ENCODE results near the gene JAGN1. TPM values are rescaled to one million over a fixed set of nuclear protein-coding genes. Genes with fewer than 3 reads are reported as not detected.

The JAGN1 gene
- total and polyA plus RNA-seq, 2 of the 8 experiments (the other 6 are each of a cell fraction or from before 2014, with no cell fraction given), result 26.9 to 51.6 TPM

DNA sequence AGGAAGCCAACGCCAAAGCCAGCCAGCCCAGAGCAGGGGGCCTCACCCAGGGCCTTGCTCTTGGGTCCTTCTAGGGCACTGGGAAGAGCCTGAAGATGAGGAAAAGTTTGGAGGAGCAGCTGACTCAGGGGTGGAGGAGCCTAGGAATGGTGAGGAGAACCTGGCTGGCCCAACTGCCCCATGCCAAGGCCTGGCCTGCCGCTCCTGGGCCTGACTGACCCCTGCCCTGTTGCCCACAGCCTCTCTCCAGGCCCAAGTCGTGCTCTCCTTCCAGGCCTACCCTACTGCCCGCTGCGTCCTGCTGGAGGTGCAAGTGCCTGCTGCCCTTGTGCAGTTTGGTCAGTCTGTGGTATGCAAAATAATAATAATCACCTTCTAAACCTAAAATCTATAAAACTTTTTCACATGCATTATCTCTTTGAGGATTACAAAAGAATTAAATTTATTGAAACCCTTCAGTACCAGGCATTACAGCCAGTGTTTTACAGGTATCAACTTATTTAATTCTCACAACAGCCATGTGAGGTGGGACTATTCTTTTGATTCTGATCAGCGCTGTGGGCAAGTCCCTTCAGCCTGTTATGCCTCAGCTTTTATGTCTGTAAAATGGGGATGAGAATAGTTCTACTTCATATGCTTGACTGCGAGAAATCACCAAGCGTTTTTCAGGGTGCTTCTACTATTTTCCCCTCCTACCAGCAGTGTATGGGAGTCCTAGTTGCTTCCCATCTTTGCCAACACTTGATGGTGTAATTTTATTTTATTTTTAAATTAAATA, 28.0 kb downstream of the JAGN1 start (continued):
- TF ChIP-seq, protein P1, sequence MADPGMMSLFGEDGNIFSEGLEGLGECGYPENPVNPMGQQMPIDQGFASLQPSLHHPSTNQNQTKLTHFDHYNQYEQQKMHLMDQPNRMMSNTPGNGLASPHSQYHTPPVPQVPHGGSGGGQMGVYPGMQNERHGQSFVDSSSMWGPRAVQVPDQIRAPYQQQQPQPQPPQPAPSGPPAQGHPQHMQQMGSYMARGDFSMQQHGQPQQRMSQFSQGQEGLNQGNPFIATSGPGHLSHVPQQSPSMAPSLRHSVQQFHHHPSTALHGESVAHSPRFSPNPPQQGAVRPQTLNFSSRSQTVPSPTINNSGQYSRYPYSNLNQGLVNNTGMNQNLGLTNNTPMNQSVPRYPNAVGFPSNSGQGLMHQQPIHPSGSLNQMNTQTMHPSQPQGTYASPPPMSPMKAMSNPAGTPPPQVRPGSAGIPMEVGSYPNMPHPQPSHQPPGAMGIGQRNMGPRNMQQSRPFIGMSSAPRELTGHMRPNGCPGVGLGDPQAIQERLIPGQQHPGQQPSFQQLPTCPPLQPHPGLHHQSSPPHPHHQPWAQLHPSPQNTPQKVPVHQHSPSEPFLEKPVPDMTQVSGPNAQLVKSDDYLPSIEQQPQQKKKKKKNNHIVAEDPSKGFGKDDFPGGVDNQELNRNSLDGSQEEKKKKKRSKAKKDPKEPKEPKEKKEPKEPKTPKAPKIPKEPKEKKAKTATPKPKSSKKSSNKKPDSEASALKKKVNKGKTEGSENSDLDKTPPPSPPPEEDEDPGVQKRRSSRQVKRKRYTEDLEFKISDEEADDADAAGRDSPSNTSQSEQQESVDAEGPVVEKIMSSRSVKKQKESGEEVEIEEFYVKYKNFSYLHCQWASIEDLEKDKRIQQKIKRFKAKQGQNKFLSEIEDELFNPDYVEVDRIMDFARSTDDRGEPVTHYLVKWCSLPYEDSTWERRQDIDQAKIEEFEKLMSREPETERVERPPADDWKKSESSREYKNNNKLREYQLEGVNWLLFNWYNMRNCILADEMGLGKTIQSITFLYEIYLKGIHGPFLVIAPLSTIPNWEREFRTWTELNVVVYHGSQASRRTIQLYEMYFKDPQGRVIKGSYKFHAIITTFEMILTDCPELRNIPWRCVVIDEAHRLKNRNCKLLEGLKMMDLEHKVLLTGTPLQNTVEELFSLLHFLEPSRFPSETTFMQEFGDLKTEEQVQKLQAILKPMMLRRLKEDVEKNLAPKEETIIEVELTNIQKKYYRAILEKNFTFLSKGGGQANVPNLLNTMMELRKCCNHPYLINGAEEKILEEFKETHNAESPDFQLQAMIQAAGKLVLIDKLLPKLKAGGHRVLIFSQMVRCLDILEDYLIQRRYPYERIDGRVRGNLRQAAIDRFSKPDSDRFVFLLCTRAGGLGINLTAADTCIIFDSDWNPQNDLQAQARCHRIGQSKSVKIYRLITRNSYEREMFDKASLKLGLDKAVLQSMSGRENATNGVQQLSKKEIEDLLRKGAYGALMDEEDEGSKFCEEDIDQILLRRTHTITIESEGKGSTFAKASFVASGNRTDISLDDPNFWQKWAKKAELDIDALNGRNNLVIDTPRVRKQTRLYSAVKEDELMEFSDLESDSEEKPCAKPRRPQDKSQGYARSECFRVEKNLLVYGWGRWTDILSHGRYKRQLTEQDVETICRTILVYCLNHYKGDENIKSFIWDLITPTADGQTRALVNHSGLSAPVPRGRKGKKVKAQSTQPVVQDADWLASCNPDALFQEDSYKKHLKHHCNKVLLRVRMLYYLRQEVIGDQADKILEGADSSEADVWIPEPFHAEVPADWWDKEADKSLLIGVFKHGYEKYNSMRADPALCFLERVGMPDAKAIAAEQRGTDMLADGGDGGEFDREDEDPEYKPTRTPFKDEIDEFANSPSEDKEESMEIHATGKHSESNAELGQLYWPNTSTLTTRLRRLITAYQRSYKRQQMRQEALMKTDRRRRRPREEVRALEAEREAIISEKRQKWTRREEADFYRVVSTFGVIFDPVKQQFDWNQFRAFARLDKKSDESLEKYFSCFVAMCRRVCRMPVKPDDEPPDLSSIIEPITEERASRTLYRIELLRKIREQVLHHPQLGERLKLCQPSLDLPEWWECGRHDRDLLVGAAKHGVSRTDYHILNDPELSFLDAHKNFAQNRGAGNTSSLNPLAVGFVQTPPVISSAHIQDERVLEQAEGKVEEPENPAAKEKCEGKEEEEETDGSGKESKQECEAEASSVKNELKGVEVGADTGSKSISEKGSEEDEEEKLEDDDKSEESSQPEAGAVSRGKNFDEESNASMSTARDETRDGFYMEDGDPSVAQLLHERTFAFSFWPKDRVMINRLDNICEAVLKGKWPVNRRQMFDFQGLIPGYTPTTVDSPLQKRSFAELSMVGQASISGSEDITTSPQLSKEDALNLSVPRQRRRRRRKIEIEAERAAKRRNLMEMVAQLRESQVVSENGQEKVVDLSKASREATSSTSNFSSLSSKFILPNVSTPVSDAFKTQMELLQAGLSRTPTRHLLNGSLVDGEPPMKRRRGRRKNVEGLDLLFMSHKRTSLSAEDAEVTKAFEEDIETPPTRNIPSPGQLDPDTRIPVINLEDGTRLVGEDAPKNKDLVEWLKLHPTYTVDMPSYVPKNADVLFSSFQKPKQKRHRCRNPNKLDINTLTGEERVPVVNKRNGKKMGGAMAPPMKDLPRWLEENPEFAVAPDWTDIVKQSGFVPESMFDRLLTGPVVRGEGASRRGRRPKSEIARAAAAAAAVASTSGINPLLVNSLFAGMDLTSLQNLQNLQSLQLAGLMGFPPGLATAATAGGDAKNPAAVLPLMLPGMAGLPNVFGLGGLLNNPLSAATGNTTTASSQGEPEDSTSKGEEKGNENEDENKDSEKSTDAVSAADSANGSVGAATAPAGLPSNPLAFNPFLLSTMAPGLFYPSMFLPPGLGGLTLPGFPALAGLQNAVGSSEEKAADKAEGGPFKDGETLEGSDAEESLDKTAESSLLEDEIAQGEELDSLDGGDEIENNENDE (IDR thresholded peaks at IDR 0.05; ENCODE audit: insufficient replicate concordance, low read length), result no peak
- no peak for TF ChIP-seq JUN (IDR thresholded peaks at IDR 0.05; ENCODE audit: low read depth, low read length)
- TF ChIP-seq SIRT6 (IDR thresholded peaks at IDR 0.05; ENCODE audit: low read length), result no peak
- no peak for TF ChIP-seq SIX5 (IDR thresholded peaks at IDR 0.05; ENCODE audit: low read depth, low read length)
- TF ChIP-seq SIN3A (conservative IDR thresholded peaks at IDR 0.05 in 1 of 2, IDR thresholded peaks at IDR 0.05 in 1 of 2; ENCODE audit: low read depth in 1 of 2, low read length in 2 of 2), result no peak
